Stimulated activated CD4-positive, alpha-beta T cell treated with anti-CD3 and anti-CD28 coated beads, Interleukin-4, amount 100 ng/mL, for 1 hour (primary cell): ENCODE data around the gene TNNT1.
"Not testable (repeated sequence)": the region's sequence is repeated elsewhere in the genome, so short reads cannot be mapped to it uniquely, and the experiment has no call there.

Source experiments
- DNase-seq: peaks from one replicate; pipeline ENCODE4 v3.0.0-alpha.2; 2020

TNNT1 gene

DNA sequence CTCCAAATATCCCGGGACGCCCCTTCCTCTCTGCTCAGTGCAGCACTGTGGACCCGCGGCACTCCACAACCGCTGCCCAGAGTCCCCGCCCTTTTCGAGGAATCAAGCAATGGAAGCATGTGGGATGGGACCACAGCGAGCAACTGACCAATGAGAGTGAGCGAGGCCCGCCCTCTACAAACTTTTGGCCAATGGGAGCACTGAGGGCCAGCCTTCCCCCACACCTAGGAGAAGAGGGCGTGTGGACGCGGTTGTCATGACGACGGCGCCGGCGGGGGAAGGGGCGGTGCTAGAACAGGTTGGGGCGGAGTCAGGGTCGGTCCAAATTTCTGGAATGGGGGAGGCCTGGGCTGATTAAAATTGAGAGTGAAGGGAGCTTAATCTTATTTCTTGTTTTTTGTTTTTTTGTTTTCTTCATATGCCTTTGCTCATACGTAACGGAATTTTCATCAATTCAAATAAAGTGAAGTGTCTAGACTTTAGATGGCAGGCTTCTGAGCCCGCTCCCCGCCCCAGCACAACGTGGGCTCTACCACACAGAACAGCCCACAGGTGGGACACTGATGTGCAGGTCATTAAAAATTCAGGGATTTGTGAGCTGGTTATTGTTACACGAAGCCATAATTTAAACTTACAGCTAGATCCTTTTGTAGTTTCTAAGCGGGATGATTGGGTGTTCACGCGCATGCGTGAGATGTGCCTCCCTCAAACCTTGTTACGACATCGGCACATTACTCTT, 17.7 kb upstream of the TNNT1 start, which contains the start of gene DNAAF3:
Gene DNAAF3, minus strand, starts transcription at position 84 of the 739 bp plus-strand sequence. CDS start 200 bp downstream, outside the sequence.
- peak; percentile 75 for DNase-seq

DNA sequence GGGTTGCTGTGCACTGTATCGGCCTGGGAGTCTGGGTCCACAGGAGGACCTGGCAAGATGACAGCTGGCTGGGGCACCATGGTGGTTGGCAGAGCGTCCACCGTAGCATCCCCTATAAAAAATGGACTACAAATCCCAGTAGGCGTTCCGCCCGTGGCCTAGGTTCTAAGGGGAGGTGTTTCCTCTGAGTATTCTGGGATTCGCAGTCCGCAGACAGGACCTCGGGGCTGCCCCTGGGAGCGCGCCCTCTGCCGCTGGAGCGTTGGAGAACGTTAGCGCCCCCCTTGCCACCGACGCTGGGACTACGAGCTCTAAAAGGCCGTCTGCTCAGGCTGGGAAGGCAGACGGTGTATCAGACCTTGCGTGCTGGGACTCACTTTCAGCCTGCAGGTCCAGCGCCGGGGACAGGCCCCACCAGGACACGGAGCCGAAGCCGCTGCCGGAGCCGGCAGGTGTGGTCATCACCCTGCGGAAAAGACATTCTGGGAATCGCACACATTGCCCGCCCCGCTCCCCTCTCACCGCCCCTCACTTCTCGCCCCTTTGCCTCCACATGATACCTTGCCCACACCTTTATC, 17.0 kb upstream of the TNNT1 start:
- DNase-seq, result peak; percentile 59

DNA sequence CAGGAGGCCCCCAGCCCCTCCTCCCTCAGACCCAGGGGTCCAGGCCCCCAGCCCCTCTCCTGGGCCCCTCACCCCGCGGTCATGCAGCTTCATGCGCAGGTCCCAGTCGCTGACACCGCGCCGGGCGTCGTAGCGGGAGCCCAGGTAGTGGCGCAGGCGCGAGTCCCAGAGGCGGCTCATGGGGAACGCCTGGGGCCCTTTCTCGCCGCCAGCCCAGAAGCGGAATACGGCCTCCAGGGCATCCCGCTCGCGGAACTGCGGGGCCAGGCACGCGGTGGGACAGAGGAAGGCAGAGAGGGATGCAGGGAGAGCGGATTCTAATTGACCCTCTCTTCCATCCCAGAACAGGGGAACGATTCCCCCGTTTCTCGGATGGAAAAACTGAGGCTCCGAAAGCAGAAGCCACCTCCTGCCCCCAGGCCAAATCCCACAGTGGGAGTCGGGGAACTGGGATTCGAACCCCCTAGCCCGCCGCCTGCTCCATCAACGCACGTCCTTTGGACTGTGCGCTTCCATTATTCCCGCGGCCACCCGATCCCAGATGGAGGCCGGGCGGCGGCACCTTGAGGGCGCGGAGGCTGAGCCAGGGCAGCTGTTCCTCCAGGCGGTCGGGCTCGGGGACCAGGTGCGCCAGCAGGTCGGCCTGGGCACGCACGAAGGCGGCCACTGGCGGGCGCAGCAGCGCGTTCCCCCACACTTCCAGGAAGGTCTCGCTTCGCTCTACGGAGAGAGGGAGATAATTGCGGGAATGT, 12.7 kb upstream of the TNNT1 start:
- no peak for DNase-seq

DNA sequence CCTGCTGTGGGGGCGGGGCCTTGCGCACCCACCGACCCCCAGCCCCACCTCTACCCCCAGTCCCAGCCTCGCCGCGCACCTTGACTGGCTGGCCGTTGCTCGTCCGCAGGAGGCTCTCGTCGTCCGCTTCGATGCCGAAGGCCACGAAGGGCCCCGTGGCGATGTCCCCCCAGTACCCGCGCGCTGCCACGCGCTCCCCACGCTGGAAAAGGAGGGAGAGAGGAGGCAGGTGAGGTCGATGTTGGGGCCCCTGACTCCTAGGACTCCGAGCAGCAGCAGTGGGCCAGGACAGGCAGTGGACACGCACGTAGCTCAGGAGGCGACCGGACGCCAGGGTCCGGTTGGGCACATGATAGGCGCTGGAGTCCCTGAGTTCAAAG, 12.0 kb upstream of the TNNT1 start:
- no peak for DNase-seq

DNA sequence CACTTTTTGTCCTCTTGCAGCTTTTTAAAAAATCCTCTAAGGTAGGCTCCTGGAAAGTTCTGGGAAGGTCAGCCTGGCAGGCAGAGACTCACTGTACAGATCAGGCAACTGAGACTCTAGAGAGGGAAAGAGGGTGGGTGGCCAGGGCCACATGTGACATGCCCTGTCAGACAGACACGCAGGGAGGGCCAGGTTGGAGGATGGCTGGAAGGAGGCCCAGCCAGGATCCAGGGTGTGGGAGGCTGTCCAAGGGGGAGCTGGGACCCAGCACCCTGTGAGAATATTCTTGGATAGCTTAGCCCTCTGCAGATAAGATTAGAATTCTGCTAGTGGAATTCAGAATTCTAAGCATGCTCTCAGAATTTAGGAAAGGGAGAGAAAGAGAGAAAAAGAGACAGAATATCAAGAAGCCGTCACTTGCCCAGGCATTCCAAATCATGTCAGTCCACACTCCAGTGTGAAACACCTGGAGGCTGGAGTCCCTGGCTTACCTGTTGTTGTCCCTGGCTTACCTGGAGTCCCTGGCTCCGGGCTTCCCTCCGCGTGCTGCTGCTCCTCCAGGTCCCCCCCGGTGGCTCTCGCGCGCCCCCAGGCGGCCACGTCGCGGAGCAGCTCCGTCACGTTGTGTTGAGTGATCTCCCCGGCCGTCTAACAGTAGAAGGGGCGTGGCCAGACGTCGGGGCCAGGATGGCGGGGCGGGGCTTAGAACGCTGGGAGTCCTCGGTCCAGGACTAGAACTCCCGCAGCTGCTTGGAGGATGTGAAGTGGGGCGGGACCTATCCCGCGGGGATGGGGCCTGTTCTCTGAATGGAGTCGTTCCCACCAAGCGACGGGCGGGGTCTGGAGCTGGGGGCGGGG, 11.4 kb upstream of the TNNT1 start:
- DNase-seq, result peak; percentile 89

DNA sequence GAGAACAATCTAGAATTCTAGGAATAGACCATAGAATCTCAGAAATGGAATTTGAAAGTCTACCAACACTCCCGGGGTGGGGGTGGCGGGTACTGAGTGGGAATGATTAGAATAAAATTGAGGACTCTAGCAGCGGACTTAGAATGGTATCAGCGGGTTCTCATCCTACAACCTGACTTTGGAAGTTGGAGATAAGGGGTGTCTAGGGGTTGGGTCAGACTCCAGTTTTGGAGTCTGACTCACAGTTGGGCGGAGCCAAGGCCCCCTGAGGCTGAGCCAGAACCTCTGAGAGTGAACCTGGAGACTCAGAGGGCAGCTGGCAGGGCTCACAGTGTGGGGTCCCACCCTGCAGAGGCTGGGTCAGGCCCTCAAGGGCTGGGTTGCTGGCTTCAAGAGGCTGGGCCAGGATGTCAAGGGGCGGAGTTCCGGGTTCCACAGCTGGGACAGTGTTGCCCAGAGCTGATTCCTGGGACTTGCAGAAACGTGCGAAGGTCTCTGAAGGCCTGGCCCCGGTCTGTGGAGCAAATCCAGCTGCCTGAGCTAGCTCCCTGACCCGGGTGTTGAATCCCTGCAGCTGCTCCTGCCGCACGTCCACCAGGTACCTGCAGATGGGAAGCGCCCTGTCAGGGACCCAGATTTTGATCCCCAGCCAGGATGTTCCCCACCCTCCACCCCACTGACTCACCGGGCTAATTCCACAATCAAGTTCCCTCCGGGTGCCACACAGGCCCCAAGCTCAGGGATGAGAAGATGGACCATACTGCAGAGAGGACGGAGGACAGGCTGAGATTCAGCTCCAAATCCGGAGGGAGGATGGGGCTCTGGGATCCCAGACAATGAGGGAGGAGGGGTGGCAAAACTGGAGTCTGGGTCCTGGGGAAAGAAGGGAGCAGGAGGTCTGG, 10.1 kb upstream of the TNNT1 start:
- no peak for DNase-seq

DNA sequence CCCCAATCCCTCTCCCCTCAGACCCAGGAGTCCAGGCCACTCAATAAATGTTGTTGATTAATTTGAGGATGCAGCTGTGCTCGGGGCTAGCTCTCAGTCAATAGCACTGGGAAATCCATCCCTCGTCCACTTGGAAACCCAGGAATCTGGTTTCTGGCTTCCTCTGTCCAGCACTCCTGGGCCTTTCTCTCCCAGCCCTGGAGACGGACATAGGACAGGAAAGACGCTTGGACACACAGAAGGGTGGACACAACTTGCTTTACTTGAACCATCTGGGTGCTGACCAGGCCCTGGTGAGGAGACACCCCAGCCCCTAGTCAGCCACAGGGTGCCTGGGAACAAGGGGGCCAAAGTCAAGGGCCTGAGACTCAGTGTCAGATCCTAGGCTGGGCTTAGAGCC, 9.4 kb upstream of the TNNT1 start:
- DNase-seq, result no peak

DNA sequence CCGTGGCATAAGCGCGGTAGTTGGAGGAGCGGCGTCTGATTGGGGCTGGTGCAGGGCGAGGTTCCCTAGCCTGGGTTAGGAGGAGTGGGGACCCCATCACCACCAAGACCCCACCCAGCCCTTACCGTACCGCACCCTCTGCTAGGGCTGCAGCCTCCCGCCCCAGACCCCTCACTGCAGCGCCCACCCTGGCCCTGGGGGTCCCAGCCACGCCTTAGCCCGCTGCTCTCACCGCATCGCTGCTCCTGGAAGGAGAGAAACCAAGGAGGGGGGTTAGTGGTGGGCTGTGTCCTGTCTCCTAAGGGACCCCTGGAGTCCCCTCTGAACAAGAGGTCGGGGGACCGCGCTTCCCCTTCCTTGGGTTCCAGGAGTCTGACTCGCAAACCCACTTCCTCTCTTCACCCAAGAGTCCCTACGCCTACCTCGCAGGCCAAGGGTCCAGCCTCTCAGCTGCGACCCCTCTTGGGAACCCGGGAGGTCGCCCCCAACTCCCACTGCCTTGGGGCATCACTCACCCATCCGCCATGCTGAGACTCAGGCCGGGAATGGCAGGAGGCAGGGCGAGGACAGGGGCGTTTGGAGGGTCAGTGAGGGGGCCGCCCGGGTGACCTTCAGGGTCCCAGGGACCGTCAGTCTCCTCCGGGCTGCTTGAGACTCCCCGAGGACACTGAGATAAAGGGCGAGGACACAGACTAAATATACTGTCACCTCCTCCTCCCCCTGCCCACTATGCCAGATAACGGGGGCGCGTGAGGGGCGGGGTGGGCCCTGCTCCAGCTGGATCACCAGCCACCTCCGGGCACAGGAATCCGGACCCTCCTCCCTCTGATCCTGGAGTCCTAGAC, 8.3 kb upstream of the TNNT1 start, which contains the start of gene TNNI3:
Gene TNNI3, minus strand, starts transcription at position 669 of the 845 bp plus-strand sequence. Its CDS starts 143 bp downstream, at position 526.
- DNase-seq, result no peak

DNA sequence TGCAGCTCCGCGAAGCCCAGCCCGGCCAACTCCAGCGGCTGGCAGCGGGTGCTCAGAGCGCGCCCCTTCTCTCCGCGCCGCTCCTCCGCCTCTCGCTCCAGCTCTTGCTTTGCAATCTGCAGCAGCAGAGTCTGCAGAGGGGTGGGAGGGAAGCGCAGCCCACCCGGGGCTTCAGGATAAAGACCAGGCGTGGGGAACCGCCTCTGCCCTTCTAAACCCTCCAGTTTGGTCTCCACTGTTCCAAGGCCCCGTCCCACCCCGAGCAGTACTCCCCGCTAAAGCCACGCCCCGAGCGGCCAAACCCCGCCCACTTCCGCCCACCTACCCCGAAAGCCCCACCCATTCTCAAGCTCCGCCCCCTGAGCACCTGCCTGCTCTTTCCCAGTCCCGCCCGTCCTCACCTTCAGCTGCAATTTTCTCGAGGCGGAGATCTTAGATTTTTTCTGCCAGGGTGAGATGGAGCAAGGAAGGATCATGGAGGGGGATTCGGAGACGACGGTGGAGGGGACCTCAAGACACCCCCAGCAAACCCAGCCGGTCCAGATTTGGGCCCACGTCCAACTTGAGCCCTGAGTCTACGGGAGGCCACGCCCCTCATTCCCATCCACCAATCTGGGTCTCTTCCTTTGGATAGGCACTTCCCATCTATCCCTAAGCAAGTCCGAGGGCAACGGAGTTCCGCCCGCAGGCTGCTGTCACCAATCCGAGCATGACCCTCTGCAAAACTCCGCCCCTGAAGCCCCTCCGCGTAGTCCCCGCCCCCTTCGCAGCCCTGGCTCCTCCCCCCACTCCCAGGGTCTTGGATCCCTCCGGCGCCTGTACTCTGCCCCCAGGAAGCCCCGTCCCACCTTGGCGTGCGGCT, 7.4 kb upstream of the TNNT1 start:
- DNase-seq, result peak; percentile 41

DNA sequence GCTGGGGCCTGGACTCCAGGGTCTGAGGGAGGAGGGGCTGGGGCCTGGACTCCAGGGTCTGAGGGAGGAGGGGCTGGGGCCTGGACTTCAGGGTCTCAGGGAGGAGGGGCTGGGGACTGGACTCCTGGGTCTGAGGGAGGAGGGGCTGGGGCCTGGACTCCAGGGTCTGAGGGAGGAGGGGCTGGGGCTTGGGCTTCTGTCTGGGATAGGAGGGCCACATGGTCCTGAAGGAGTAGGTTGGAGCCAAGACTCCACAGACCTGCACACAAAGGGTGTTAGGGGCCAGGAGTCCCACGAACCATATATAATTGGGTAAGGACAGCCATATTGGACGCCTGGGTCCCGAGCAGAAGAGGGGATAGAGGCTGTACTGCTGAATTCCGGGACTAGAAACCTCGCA, 6.8 kb upstream of the TNNT1 start:
- DNase-seq, result not testable (repeated sequence)

DNA sequence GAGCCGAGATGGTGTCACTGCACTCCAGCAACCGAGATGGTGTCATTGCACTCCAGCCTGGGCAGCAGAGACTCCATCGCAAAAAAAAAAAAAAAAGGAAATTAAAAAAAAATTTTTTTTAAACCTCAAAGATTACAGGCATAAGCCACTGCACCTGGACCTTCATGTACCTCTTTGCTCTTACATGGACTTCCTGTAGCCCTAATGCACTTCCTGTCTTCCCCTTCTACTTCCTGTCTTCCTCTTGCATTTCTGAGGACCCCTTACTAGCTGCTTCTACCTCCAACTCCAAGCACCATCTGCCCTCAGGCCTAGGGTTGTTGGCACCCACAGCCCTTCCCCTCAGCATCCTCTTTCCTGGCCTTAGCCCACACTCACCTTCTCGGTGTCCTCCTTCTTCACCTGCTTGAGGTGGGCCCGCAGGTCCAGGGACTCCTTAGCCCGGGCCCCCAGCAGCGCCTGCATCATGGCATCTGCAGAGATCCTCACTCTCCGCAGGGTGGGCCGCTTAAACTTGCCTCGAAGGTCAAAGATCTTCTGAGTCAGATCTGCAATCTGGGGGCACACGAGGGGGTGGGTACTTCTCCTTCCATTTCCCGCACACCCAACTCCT, 4.8 kb upstream of the TNNT1 start:
- no peak for DNase-seq

DNA sequence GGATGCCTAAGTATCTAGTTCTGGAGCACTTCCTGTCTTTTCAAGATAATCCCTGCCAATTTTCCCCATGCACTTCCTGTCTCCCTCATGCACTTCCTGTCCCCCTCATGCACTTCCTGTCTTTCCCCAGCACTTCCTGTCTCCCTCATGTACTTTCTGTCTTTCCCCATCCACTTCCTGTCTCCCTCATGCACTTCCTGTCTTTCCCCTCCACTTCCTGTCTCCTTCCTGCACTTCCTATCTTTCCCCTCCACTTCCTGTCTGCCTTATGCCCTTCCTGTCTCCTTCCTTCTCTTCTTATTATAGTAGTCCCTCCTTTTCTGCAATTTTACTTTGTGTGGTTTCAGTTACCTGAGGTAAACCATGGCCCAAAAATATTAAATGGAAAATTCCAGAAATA, 3.0 kb upstream of the TNNT1 start:
- DNase-seq, result no peak

DNA sequence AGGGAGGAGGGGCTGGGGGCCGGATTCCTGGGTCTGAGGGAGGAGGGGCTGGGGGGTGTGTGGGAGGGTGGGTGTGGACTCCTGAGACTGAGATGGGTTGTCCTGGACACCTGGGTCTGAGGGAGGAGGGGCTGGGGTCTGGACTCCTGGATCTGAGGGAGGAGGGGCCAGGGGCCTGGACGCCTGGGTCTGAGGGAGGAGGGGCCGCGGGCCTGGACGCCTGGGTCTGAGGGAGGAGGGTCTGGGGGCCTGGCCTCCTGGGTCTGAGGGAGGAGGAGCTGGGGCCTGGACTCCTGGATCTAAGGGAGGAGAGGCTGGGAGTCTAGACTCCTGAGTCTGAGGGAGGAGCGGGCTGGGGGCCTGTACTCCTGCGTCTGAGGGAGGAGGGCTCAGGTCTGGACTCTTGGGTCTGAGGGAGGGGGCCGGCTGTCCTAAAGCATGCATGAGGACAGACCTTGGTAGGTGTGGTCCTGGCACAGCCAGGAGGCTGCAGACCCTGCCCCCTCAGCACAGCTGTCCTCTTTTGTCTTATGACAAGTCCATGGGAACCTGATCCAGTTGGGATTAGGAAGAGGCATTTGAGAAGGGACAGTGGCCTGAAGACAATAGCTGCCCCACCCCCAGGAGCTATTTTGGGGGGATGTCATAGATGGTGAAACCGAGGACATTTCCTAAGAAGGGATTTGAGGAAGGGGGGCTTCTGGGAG, 1.3 kb downstream of the TNNT1 start:
- DNase-seq, result no peak

DNA sequence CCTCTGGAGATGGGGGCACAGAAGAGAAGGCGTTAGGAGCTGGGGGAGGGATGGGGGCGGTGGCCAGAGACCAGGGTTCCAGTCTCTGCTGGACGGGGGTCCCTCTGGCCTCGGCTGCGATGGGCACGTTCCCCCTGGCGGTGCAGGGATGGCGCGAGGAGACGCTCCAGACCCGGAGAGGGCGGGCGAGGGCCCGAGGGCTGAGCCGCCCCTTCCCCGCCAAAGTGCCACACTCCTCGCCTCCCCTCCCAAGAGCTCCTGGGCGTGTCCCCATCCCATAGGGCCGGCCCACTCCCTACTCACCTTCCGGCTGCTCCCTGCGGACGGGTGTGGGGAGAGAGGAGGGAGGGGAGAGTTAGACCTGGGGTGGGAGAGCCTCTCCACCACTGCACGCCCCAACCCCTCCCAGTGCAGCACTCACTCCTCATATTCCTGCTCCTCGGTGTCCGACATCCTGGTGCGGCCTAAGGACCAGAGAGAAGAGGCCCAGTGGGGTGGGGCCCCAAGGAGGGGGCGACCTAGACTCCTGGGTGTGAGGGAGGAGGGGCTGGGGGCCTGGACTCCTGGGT, 2.2 kb downstream of the TNNT1 start:
- no peak for DNase-seq

DNA sequence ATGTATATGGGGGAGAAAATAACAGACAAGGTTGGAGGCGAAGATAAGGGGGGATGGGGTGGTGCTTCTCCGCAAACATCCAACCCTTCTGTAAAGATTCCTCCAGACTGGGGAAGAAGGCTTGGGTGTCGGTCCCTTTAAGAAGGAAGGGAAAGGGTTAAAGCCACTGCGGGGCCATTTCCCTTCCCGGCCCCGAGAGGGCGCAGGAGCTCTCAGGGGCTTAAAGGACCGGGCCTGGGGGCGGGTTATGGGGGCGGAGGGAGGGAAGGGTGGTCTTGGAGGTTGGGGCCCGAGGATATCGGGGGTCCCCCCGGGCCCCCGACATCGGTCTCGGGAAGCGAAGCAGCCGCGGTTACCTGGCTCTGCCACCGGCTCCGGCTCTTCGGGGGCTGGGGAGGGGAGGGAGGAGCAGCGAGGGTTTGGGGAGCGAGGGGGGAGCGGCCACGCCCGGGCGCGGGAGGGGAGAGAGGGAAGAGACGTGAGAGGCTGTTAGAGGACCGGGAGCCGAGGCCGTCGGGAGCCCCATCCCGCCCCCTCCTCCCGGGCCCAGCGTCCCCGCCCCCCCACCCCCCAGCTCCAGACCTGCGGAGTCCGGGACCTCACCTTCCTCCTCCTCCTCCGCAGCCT, 2.8 kb downstream of the TNNT1 start:
- DNase-seq, result no peak

DNA sequence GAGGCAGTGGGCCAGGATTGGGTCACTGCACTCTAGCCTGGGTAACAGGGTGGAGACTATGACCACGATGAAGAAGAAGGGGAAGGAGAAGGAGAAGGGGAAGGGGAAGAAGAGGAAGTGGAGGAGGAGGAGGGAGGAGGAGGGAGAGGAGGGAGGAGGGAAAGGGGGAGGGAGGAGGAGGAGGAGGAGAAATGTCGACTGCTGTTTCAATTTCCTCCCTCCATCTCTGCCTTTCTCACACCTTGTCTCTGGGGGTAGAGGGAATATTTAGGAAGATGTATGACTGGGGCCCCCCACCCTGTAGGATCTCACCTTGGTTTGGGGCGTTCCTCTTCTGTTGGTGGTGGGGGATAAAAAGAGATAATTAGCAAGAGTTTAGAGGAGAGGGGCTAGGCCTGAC, 3.8 kb downstream of the TNNT1 start:
- no peak for DNase-seq

DNA sequence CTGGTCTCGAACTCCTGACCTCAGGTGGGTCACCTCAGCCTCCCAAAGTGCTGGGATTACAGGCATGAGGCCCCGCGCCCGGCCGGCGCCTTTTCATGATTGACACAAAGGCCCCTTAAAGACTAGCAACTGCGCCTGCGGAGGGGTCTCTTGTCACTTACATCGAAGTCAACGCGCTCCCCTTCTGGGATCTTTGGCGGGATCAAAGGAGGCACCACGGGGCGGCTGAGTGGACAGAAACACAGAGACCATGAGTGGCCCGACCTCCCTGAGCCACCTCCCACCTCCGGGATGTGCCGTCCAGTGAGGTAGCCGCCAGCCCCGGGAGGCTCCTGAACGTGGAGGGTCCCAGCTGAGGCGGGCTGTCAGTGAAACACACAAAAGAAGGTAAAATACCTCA, 7.3 kb downstream of the TNNT1 start:
- no peak for DNase-seq

DNA sequence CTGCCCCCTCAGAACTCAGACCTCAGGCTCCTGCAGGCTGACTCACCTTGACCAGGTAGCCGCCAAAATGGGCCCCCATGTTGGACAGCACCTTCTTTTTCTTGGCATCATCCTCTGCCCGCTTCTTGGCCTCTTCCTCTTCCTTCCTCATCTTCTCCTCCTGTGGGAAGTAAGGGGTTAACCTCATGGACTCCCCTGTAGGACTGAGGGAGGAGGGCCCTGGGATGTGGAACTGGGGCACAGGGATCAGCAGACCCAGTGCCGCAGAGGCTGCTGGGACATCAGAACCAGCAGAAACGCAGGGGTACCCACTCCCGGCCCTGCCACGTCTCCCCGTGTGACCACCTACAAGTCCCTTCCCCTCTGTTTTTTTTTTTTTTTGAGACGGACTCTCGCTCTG, 11.1 kb downstream of the TNNT1 start:
- no peak for DNase-seq
